A673 (cell line): ENCODE results near the gene ZDHHC11B.

Experiments used
- EZH2 ChIP-seq: fragments of 200-600 bp; sonication (generic); IDR thresholded peaks from 2 replicates; pipeline ENCODE4 v1.6.1; 2017; ENCODE audit warnings: borderline replicate concordance, low read depth, mild to moderate bottlenecking, mixed read lengths, antibody characterized with exemption, low read length; ENCODE audit not compliant: poor library complexity, severe bottlenecking
- TF ChIP-seq, protein P1 (sequence below): fragments of 300-800, 200-600 bp; sonication (generic); conservative IDR thresholded peaks from 2 replicates; pipeline ENCODE4 v1.5.1; 2017; ENCODE audit warnings: low read depth, mild to moderate bottlenecking, antibody characterized with exemption, low read length, moderate library complexity, mixed read lengths

DNA sequence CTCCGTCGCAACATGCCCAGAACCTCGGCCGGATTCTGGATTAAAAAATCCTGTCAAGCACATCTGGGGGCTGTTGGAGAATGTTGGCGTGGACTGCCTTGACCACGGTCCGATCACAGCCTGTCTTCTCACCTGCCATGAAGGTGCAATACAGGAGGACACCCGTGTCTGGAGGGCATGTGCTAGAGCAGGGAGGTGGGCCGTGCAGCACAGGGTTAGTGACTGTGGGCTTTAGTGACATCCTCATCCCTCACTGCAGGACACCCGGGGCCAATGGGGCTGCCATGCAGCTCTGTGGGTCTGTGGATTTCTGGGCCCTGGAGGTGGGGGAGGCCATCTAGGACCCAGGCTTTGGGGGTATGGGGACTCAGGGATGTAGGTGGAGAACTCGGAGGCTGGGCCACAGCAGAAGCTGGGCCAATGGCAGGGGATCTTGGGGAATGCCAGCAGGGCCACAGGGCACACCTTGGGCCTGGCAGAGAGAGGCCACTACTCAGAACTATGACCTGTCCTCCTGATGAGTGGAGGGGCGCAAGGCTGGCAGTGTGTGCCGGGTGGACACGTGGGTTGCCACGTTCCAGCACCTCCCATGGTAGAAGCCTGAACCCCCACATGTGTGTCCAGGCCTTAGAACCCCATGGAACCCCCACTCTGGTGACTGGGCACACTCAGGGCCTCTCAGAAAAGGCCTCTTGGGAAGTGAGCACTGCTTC is 23.3 kb downstream of the ZDHHC11B start:
- no peak for TF ChIP-seq EZH2
- TF ChIP-seq, protein P1, sequence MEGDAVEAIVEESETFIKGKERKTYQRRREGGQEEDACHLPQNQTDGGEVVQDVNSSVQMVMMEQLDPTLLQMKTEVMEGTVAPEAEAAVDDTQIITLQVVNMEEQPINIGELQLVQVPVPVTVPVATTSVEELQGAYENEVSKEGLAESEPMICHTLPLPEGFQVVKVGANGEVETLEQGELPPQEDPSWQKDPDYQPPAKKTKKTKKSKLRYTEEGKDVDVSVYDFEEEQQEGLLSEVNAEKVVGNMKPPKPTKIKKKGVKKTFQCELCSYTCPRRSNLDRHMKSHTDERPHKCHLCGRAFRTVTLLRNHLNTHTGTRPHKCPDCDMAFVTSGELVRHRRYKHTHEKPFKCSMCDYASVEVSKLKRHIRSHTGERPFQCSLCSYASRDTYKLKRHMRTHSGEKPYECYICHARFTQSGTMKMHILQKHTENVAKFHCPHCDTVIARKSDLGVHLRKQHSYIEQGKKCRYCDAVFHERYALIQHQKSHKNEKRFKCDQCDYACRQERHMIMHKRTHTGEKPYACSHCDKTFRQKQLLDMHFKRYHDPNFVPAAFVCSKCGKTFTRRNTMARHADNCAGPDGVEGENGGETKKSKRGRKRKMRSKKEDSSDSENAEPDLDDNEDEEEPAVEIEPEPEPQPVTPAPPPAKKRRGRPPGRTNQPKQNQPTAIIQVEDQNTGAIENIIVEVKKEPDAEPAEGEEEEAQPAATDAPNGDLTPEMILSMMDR: no peak
